ENCODE measurements around the gene GPATCH1. TPM values are rescaled to one million over a fixed set of nuclear protein-coding genes. Genes with fewer than 3 reads are reported as not detected.

The GPATCH1 gene
- total and polyA plus RNA-seq, 2 donors from 2014 or later, result 4.3 to 9.1 TPM

DNA sequence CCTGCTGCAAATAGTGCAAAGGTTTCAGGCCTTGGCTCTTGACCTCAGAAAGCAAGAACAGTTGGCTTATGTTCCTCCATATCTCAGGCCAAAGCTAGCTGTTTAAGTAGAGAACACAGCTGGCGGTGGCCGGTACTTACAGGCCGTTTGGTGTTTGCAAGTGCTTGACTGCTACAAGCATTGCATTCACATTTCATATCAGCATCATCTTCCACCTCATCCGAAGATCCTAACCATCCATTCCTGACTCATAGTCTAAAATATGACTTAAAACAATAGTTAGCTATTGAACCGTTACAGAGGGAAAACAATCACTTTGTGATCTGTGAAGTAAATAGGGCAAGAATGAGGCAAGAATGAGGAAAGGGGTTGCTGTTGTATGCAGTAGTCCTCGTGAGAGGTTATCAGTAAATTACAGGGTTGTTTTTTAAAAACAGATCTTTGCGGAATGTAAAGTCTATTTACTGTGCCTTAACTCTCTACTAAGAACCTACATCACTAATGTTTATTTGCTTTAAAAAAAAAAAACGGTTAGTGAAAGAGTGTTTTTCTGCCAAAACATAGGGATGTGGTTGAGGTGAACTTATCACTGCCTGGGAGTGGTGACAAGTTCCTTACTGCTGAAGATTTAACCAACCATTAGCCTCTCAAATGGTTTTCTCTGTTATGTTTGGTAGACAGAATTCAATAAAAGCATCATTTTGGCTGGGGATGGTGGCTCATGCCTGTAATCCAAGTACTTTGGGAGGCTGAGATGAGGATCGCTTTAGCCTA is 29.3 kb downstream of the GPATCH1 start:
- Histone ChIP-seq H3K4me1 (ENCODE audit: control insufficient read depth in 2 of 3, insufficient read depth in 2 of 3, low read depth in 1 of 3, low read length in 3 of 3) (no peaks in the 10 kb centered on the region), H3K9me3 (ENCODE audit: control insufficient read depth in 2 of 3, insufficient read depth in 1 of 3, low read length in 3 of 3) (no peaks in the 10 kb centered on the region), H3K4me3 (ENCODE audit: low read length in 3 of 3) (no peak overlapping the region), H3K36me3 (ENCODE audit: control insufficient read depth in 2 of 3, insufficient read depth in 3 of 3, low read length in 3 of 3) (peaks cover 0 to 38% (median 26%) of the 10 kb centered on the region in 3 donors), H3K27me3 (ENCODE audit: control insufficient read depth, insufficient read depth, low read length) (no peaks in the 10 kb centered on the region), H3K9ac (ENCODE audit: low read length in 3 of 3) (no peak overlapping the region), H3K27ac (ENCODE audit: low read depth in 2 of 2, low read length in 2 of 2) (no peak overlapping the region)
- intact Hi-C loops (cut with DNase I), result no loop called here
- FAIRE-seq, result no peak
- no peak for DNase-seq
- TF ChIP-seq, protein P1, sequence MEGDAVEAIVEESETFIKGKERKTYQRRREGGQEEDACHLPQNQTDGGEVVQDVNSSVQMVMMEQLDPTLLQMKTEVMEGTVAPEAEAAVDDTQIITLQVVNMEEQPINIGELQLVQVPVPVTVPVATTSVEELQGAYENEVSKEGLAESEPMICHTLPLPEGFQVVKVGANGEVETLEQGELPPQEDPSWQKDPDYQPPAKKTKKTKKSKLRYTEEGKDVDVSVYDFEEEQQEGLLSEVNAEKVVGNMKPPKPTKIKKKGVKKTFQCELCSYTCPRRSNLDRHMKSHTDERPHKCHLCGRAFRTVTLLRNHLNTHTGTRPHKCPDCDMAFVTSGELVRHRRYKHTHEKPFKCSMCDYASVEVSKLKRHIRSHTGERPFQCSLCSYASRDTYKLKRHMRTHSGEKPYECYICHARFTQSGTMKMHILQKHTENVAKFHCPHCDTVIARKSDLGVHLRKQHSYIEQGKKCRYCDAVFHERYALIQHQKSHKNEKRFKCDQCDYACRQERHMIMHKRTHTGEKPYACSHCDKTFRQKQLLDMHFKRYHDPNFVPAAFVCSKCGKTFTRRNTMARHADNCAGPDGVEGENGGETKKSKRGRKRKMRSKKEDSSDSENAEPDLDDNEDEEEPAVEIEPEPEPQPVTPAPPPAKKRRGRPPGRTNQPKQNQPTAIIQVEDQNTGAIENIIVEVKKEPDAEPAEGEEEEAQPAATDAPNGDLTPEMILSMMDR (IDR thresholded peaks at IDR 0.05; ENCODE audit: borderline replicate concordance, extremely low read depth, insufficient read depth), result no peak

DNA sequence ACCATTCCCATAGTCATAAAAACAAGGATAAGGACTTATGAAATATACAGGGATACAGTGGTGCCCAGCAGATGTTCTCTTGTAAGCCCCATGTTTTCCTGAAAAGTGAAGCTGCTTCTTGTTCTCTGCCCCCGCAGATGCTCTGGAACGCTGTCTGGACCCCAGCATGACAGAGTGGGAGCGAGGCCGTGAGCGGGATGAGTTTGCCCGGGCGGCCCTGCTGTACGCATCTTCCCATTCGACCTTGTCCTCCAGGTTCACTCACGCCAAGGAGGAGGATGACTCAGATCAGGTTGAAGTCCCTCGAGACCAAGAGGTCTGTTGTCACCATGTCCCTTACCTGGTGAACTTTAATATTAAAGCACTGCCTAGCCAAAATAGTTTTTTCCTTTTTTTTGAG is 30.6 kb downstream of the GPATCH1 start:
- Histone ChIP-seq H3K27me3 (ENCODE audit: control insufficient read depth, insufficient read depth, low read length) (no peaks in the 10 kb centered on the region), H3K36me3 (ENCODE audit: control insufficient read depth in 2 of 3, insufficient read depth in 3 of 3, low read length in 3 of 3) (peaks cover 3 to 36% (median 29%) of the 10 kb centered on the region in 3 donors), H3K9ac (ENCODE audit: low read length in 3 of 3) (no peak overlapping the region), H3K4me3 (ENCODE audit: low read length in 3 of 3) (no peak overlapping the region), H3K4me1 (ENCODE audit: control insufficient read depth in 2 of 3, insufficient read depth in 2 of 3, low read depth in 1 of 3, low read length in 3 of 3) (no peaks in the 10 kb centered on the region), H3K9me3 (ENCODE audit: control insufficient read depth in 2 of 3, insufficient read depth in 1 of 3, low read length in 3 of 3) (no peaks in the 10 kb centered on the region), H3K27ac (ENCODE audit: low read depth in 2 of 2, low read length in 2 of 2) (no peak overlapping the region)
- TF ChIP-seq, protein P1 (IDR thresholded peaks at IDR 0.05; ENCODE audit: borderline replicate concordance, extremely low read depth, insufficient read depth), result no peak
- DNase-seq (no peak), FAIRE-seq (no peak)
- intact Hi-C loops (cut with DNase I), result no loop called here

DNA sequence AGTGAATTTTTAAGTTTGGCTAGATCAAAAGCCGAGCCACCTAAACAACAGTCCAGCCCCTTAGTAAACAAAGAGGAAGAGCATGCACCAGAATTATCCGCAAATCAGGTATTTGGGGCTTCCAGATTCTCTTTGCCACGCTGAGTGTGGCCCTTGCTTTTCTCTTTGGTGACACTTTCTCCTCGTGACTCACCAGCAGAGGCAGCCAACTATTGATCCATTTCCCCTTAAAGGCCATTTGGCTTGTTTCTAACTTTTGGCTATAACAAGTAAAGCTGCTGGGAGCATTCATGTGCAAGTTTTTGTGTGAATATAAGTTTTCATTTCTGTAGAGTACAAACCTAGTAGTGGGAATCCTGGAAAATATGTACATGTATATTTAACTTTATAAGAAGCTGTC is 33.3 kb downstream of the GPATCH1 start:
- FAIRE-seq, result no peak
- TF ChIP-seq, protein P1 (IDR thresholded peaks at IDR 0.05; ENCODE audit: borderline replicate concordance, extremely low read depth, insufficient read depth), result no peak
- Histone ChIP-seq H3K4me3 (ENCODE audit: low read length in 3 of 3) (no peak overlapping the region), H3K4me1 (ENCODE audit: control insufficient read depth in 2 of 3, insufficient read depth in 2 of 3, low read depth in 1 of 3, low read length in 3 of 3) (no peaks in the 10 kb centered on the region), H3K27me3 (ENCODE audit: control insufficient read depth, insufficient read depth, low read length) (no peaks in the 10 kb centered on the region), H3K36me3 (ENCODE audit: control insufficient read depth in 2 of 3, insufficient read depth in 3 of 3, low read length in 3 of 3) (peaks cover 3 to 33% (median 31%) of the 10 kb centered on the region in 3 donors), H3K9me3 (ENCODE audit: control insufficient read depth in 2 of 3, insufficient read depth in 1 of 3, low read length in 3 of 3) (no peaks in the 10 kb centered on the region), H3K9ac (ENCODE audit: low read length in 3 of 3) (no peak overlapping the region), H3K27ac (ENCODE audit: low read depth in 2 of 2, low read length in 2 of 2) (no peak overlapping the region)
- intact Hi-C loops (cut with DNase I), result no loop called here
- DNase-seq, result no peak

Data from kidney (tissue), 14 donors.